HG03139 (cell line): ENCODE measurements around the gene ATP5PB.

ENCODE experiments used
- ATAC-seq: cut with Tn5 transposase; IDR thresholded peaks from one replicate; pipeline ENCODE4 v1.9.1; 2021; ENCODE audit not compliant: unreplicated experiment

The ATP5PB gene

GRCh38 chr1:111505641-111506119 lies 56.4 kb downstream of the ATP5PB start:
- ATAC-seq, result peak; percentile 45

- no peak for ATAC-seq
These were observed 57.3 kb downstream of the ATP5PB start for GRCh38 chr1:111506561-111506960.

GRCh38 chr1:111507411-111508201 lies 58.3 kb downstream of the ATP5PB start:
- ATAC-seq, result peak; percentile 48

GRCh38 chr1:111509997-111510375 lies 60.7 kb downstream of the ATP5PB start:
- ATAC-seq, result no peak

GRCh38 chr1:111511370-111511769 lies 62.1 kb downstream of the ATP5PB start:
- ATAC-seq, result no peak
